CD4-positive, alpha-beta T cell (primary cell): ENCODE measurements around the gene RCL1. TPM values are rescaled to one million over a fixed set of nuclear protein-coding genes. Genes with fewer than 3 reads are reported as not detected.

ENCODE experiments used
- ATAC-seq: fragments of 200-7000 bp; cut with Tn5 transposase; one replicate; pipeline ENCODE4 v1.10.0; 2022; ENCODE audit warnings: mild to moderate bottlenecking; ENCODE audit not compliant: poor library complexity
- CTCF ChIA-PET: fragments of 350-600 bp; sonication (Branson Sonifier 250); formaldehyde crosslinking; loops from one replicate; lab custom pipeline; 2021; ENCODE audit warnings: antibody characterized with exemption, inconsistent platforms; lab: Charles Lee
- POLR2A ChIA-PET: fragments of 350-600 bp; sonication (Branson Sonifier 250); formaldehyde crosslinking; loops from one replicate; lab custom pipeline; 2021; ENCODE audit warnings: antibody characterized with exemption, inconsistent platforms; lab: Charles Lee
- DNase-seq, 14 experiments: peaks; one replicate each; pipeline ENCODE4 v3.0.0-alpha.2; 2013 to 2020; ENCODE audit warnings: mixed read lengths in 2 of 14
- H3K27ac ChIP-seq, 2 donors: one replicate each; pipeline versions ENCODE4 v1.5.1 to v1.7.0; 2013; ENCODE audit warnings: low read length in 2 of 2, low read depth in 1 of 2, mild to moderate bottlenecking in 1 of 2
- H3K27me3 ChIP-seq, 2 experiments: 1 replicate in 1 of 2; 2 replicates in 1 of 2; pipeline versions ENCODE4 v1.6.1 to v1.7.0; 2013; ENCODE audit warnings: low read length in 2 of 2, control low read depth in 1 of 2, mild to moderate bottlenecking in 1 of 2, moderate library complexity in 1 of 2; ENCODE audit not compliant: insufficient read depth in 2 of 2, control insufficient read depth in 1 of 2
- H3K36me3 ChIP-seq: one replicate; pipeline ENCODE4 v1.6.1; 2013; ENCODE audit warnings: low read length, control low read depth; ENCODE audit not compliant: insufficient read depth
- H3K4me1 ChIP-seq: one replicate; pipeline ENCODE4 v1.6.1; 2013; ENCODE audit warnings: low read length, control low read depth; ENCODE audit not compliant: insufficient read depth
- H3K4me3 ChIP-seq: one replicate; pipeline ENCODE4 v1.5.1; 2013; ENCODE audit warnings: mild to moderate bottlenecking, low read length, moderate library complexity
- H3K9me3 ChIP-seq, 2 experiments: 1 replicate in 1 of 2; 2 replicates in 1 of 2; pipeline versions ENCODE4 v1.6.1 to v1.7.0; 2013; ENCODE audit warnings: low read length in 2 of 2, mild to moderate bottlenecking in 2 of 2, control low read depth in 1 of 2, moderate library complexity in 1 of 2; ENCODE audit not compliant: control insufficient read depth in 1 of 2, insufficient read depth in 1 of 2
- H3K27ac Mint-ChIP-seq: one replicate; pipeline ENCODE4 v1.8.0; 2020; ENCODE audit warnings: mixed read lengths
- H3K27me3 Mint-ChIP-seq: one replicate; pipeline ENCODE4 v1.8.0; 2021; ENCODE audit warnings: mixed read lengths
- H3K36me3 Mint-ChIP-seq: one replicate; pipeline ENCODE4 v1.8.0; 2021; ENCODE audit warnings: low read depth, mixed read lengths
- H3K4me1 Mint-ChIP-seq: one replicate; pipeline ENCODE4 v1.8.0; 2021; ENCODE audit warnings: low read depth, mixed read lengths
- H3K4me3 Mint-ChIP-seq: one replicate; pipeline ENCODE4 v1.8.0; 2020; ENCODE audit warnings: mild to moderate bottlenecking, mixed read lengths
- H3K9me3 Mint-ChIP-seq: one replicate; pipeline ENCODE4 v1.8.0; 2020; ENCODE audit warnings: mixed read lengths
- intact Hi-C, 2 experiments: fragments of 100-400 bp; cut with DNase I in 1 of 2; cut with micrococcal nuclease in 1 of 2; formaldehyde crosslinking; loops; one replicate each; pipeline versions ENCODE4 v1.15.1 to v1.9.0; 2023 to 2025; cut with DNase I, micrococcal nuclease
- total RNA-seq, 174 experiments: library from RNA in 2 of 174; stranded (reverse) in 2 of 174; gene quantifications; one replicate each; pipeline ENCODE4 v1.2.3 and lab custom pipeline; 2021 to 2026
- TF ChIP-seq, protein P1 (sequence below): fragments of 200-600 bp; IDR thresholded peaks from one replicate; pipeline ENCODE4 v1.8.0; 2022; ENCODE audit warnings: antibody characterized with exemption, mild to moderate bottlenecking

RCL1 gene
- total RNA-seq, 2 experiments from 2014 or later, result 33.8 to 35.5 TPM

DNA sequence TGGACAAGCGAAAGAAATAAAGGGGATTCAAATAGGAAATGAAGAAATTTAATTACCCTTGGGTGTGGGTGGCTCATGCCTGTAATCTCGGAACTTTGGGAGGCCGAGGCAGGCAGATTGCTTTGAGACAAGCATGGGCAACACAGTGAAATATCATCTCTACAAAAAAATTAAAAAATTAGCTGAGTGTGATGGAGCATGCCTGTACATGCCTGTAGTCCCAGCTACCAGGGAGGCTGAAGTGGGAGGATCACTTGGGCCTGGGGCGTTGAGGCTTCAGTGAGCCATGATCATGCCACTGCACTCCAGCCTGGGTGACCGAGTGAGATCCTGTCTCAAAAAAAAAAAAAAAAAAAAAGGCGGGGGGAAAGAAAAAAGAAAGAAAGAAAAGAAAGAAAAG lies 4.0 kb upstream of the RCL1 start:
- no peaks in the 10 kb centered on the region for H3K27me3 Mint-ChIP-seq
- H3K27ac Mint-ChIP-seq, result no peak overlapping the region
- ATAC-seq, result no peak
- Histone ChIP-seq H3K4me1 (peaks cover 14% of the 10 kb centered on the region), H3K9me3 (no peaks in the 10 kb centered on the region), H3K27ac (no peak overlapping the region), H3K27me3 (no peaks in the 10 kb centered on the region), H3K36me3 (no peaks in the 10 kb centered on the region), H3K4me3 (no peak overlapping the region)
- TF ChIP-seq, protein P1, sequence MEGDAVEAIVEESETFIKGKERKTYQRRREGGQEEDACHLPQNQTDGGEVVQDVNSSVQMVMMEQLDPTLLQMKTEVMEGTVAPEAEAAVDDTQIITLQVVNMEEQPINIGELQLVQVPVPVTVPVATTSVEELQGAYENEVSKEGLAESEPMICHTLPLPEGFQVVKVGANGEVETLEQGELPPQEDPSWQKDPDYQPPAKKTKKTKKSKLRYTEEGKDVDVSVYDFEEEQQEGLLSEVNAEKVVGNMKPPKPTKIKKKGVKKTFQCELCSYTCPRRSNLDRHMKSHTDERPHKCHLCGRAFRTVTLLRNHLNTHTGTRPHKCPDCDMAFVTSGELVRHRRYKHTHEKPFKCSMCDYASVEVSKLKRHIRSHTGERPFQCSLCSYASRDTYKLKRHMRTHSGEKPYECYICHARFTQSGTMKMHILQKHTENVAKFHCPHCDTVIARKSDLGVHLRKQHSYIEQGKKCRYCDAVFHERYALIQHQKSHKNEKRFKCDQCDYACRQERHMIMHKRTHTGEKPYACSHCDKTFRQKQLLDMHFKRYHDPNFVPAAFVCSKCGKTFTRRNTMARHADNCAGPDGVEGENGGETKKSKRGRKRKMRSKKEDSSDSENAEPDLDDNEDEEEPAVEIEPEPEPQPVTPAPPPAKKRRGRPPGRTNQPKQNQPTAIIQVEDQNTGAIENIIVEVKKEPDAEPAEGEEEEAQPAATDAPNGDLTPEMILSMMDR, result no peak
- CTCF ChIA-PET, result interaction anchor here (1.2 kb wide), 1 partner anchor 29 kb away, joined by 4 read pairs; no protein-coding TSS in a partner anchor
- no peaks in the 10 kb centered on the region for H3K9me3 Mint-ChIP-seq
- POLR2A ChIA-PET, result no interaction called here
- intact Hi-C loops, result no loop called here
- peaks cover 8% of the 10 kb centered on the region for H3K4me1 Mint-ChIP-seq
- no peak overlapping the region for H3K4me3 Mint-ChIP-seq
- DNase-seq, result no peak
- H3K36me3 Mint-ChIP-seq, result peaks cover 11% of the 10 kb centered on the region

- Mint-ChIP-seq H3K9me3 (no peaks in the 10 kb centered on the region), H3K27me3 (no peaks in the 10 kb centered on the region), H3K4me1 (peaks cover 38% of the 10 kb centered on the region), H3K27ac (peak overlapping the region; percentile 92), H3K36me3 (peaks cover 11% of the 10 kb centered on the region), H3K4me3 (peak overlapping the region; percentile 92)
- POLR2A ChIA-PET, result interaction anchor here (0.6 to 3.9 kb wide), 24 partner anchors 9 to 1965 kb away, joined by 3 to 35 read pairs (median 5); partner anchors contain the start of genes AK3, CD274, CDC37L1 and JAK2
- DNase-seq, result no peak
- intact Hi-C loops, result loop anchor here (2.0 to 10.0 kb wide), 9 partner anchors 29 to 1947 kb away; partner anchors contain the start of genes PLPP6 (in 2 of the 2), RFX3 (in 2 of the 2), CDC37L1 (in 1 of the 2) and PUM3 (in 1 of the 2)
- TF ChIP-seq, protein P1, result no peak
- ATAC-seq, result peak; percentile 57
- Histone ChIP-seq H3K27ac (peak overlapping the region; percentile 25 to 62), H3K27me3 (no peaks in the 10 kb centered on the region), H3K4me1 (peaks cover 25% of the 10 kb centered on the region), H3K9me3 (no peaks in the 10 kb centered on the region), H3K36me3 (no peaks in the 10 kb centered on the region), H3K4me3 (peak overlapping the region; percentile 69)
- CTCF ChIA-PET, result interaction anchor here (0.6 to 2.1 kb wide), 4 partner anchors 14 to 42 kb away, joined by 3 to 12 read pairs (median 3); no protein-coding TSS in a partner anchor
Measured at GRCh38 chr9:4792054-4792571, 631 bp upstream of the RCL1 start.

GRCh38 chr9:4793459-4794395 lies 983 bp downstream of the RCL1 start:
- H3K27ac ChIP-seq, result peak overlapping the region; percentile 13 to 87
- ChIA-PET POLR2A (interaction anchor here (0.7 to 3.9 kb wide), 22 partner anchors 10 to 1964 kb away, joined by 3 to 35 read pairs (median 5); partner anchors contain the start of genes AK3, CDC37L1, JAK2 and KDM4C), CTCF (interaction anchor here (0.6 to 2.1 kb wide), 5 partner anchors 29 to 66 kb away, joined by 3 to 12 read pairs (median 3); no protein-coding TSS in a partner anchor)
- DNase-seq (peak in 2 of 14 experiments; percentile 19 to 22), ATAC-seq (no peak)
- Mint-ChIP-seq H3K36me3 (peaks cover 11% of the 10 kb centered on the region), H3K27me3 (no peaks in the 10 kb centered on the region), H3K27ac (peak overlapping the region; percentile 92), H3K9me3 (no peaks in the 10 kb centered on the region), H3K4me3 (peak overlapping the region; percentile 97), H3K4me1 (peaks cover 54% of the 10 kb centered on the region)
- no peaks in the 10 kb centered on the region for H3K27me3 ChIP-seq
- TF ChIP-seq, protein P1, result no peak
- intact Hi-C loops, result loop anchor here (2.0 to 10.0 kb wide), 9 partner anchors 31 to 1949 kb away; partner anchors contain the start of genes PLPP6 (in 2 of the 2), RFX3 (in 2 of the 2), CDC37L1 (in 1 of the 2) and PUM3 (in 1 of the 2)
- H3K4me1 ChIP-seq, result peaks cover 25% of the 10 kb centered on the region
- peak overlapping the region; percentile 87 for H3K4me3 ChIP-seq
- H3K9me3 ChIP-seq, result no peaks in the 10 kb centered on the region
- H3K36me3 ChIP-seq, result no peaks in the 10 kb centered on the region
